ENCODE data around the gene PLEKHA5.
"Not testable (repeated sequence)": the region's sequence is repeated elsewhere in the genome, so short reads cannot be mapped to it uniquely, and the experiment has no call there.

Gene PLEKHA5

GRCh38 chr12:19227880-19228210 is 98.3 kb downstream of the PLEKHA5 start:
- DNase-seq (ENCODE audit: low read depth) = no peak
- TF ChIP-seq CTCF (conservative IDR thresholded peaks at IDR 0.05; ENCODE audit: low read length) = no peak
- H3K4me3 ChIP-seq (ENCODE audit: low read length) = no peak overlapping the region

- peak; percentile 50 for DNase-seq (ENCODE audit: low read depth)
- H3K4me3 ChIP-seq (ENCODE audit: low read length) = not testable (repeated sequence)
These were observed 99.5 kb downstream of the PLEKHA5 start for GRCh38 chr12:19229021-19229420.

- no peak overlapping the region for H3K4me3 ChIP-seq (ENCODE audit: low read length)
- no peak for DNase-seq (ENCODE audit: low read depth)
- TF ChIP-seq CTCF (conservative IDR thresholded peaks at IDR 0.05; ENCODE audit: low read length) = no peak
These were observed 100.8 kb downstream of the PLEKHA5 start for GRCh38 chr12:19230299-19230866.

- TF ChIP-seq CTCF (conservative IDR thresholded peaks at IDR 0.05; ENCODE audit: low read length) = no peak
- H3K4me3 ChIP-seq (ENCODE audit: low read length) = no peak overlapping the region
- DNase-seq (ENCODE audit: low read depth) = no peak
These were observed 101.4 kb downstream of the PLEKHA5 start for GRCh38 chr12:19230896-19231295.

- peak; percentile 40 for DNase-seq (ENCODE audit: low read depth)
- no peak overlapping the region for H3K4me3 ChIP-seq (ENCODE audit: low read length)
- TF ChIP-seq CTCF (conservative IDR thresholded peaks at IDR 0.05; ENCODE audit: low read length) = no peak
These were observed 104.7 kb downstream of the PLEKHA5 start for GRCh38 chr12:19234171-19234704.

- peak; percentile 75 for DNase-seq (ENCODE audit: low read depth)
- no peak for TF ChIP-seq CTCF (conservative IDR thresholded peaks at IDR 0.05; ENCODE audit: low read length)
- no peak overlapping the region for H3K4me3 ChIP-seq (ENCODE audit: low read length)
These were observed 105.7 kb downstream of the PLEKHA5 start for GRCh38 chr12:19234981-19235871.

GRCh38 chr12:19236656-19237055 is 107.1 kb downstream of the PLEKHA5 start:
- DNase-seq (ENCODE audit: low read depth) = peak; percentile 47
- no peak for TF ChIP-seq CTCF (conservative IDR thresholded peaks at IDR 0.05; ENCODE audit: low read length)
- H3K4me3 ChIP-seq (ENCODE audit: low read length) = no peak overlapping the region

Data from AG10803 (cell line).